ENCODE data around the gene TFIP11.

DNA sequence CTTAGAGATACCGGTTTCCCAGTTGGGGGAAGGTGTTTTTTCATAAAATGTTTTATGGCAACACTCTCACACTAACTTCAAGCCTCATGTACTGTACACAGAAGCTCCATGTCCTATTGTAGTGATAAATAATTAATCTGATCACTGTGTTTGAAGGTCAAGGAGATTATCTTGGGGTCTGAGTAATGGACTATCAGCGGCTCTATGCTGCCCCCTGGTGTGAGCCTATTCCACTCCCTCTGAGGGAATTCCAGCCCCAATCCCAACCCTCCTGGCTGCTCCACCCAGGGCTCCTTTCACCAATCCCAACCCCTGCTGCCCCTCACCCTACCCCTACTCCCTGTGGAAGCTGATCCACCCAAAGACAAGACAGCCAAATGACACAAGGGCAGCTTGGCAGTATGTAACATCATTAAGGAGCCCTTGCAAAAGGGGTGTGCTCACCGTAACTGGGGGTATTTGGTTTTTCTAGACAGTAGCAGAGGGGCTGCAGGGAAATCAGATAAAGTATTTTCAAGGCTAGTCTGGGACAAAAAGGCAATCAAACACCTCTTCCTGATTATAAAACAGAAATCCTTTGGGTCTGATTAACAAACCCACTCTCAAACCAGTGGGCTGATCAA, 51.0 kb downstream of the TFIP11 start:
- no peak for TF ChIP-seq EP300 (IDR thresholded peaks at IDR 0.05)
- TF ChIP-seq, protein P1, sequence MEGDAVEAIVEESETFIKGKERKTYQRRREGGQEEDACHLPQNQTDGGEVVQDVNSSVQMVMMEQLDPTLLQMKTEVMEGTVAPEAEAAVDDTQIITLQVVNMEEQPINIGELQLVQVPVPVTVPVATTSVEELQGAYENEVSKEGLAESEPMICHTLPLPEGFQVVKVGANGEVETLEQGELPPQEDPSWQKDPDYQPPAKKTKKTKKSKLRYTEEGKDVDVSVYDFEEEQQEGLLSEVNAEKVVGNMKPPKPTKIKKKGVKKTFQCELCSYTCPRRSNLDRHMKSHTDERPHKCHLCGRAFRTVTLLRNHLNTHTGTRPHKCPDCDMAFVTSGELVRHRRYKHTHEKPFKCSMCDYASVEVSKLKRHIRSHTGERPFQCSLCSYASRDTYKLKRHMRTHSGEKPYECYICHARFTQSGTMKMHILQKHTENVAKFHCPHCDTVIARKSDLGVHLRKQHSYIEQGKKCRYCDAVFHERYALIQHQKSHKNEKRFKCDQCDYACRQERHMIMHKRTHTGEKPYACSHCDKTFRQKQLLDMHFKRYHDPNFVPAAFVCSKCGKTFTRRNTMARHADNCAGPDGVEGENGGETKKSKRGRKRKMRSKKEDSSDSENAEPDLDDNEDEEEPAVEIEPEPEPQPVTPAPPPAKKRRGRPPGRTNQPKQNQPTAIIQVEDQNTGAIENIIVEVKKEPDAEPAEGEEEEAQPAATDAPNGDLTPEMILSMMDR (IDR thresholded peaks at IDR 0.05) = peak in 3 of 4 experiments; percentile 42 to 76 (median 62)
